Endodermal cell (in vitro differentiated cells): ENCODE results near the gene SDK1. TPM values are rescaled to one million over a fixed set of nuclear protein-coding genes. Genes with fewer than 3 reads are reported as not detected.

Source experiments
- DNase-seq: peaks from one replicate; pipeline ENCODE4 v3.0.0-alpha.2; 2017
- H3K27ac ChIP-seq: 2 replicates; pipeline ENCODE4 v1.5.1; 2013; ENCODE audit warnings: mild to moderate bottlenecking, low read depth, low read length, moderate library complexity
- H3K27me3 ChIP-seq: 2 replicates; pipeline ENCODE4 v1.6.1; 2013; ENCODE audit warnings: mild to moderate bottlenecking, low read length, moderate library complexity; ENCODE audit not compliant: insufficient read depth, control insufficient read depth, poor library complexity, severe bottlenecking
- H3K36me3 ChIP-seq: 2 replicates; pipeline ENCODE4 v1.7.0; 2013; ENCODE audit warnings: mild to moderate bottlenecking, low read length, moderate library complexity; ENCODE audit not compliant: control insufficient read depth, insufficient read depth
- H3K4me1 ChIP-seq: one replicate; pipeline ENCODE4 v1.7.0; 2013; ENCODE audit warnings: low read length; ENCODE audit not compliant: control insufficient read depth, insufficient read depth
- H3K4me3 ChIP-seq: 2 replicates; pipeline ENCODE4 v1.5.1; 2013; ENCODE audit warnings: mild to moderate bottlenecking, low read length, moderate library complexity
- H3K9ac ChIP-seq: 2 replicates; pipeline ENCODE4 v1.6.1; 2013; ENCODE audit warnings: mild to moderate bottlenecking, low read length, moderate library complexity; ENCODE audit not compliant: poor library complexity, severe bottlenecking; ENCODE audit errors: extremely low read depth
- H3K9me3 ChIP-seq: 2 replicates; pipeline ENCODE4 v1.6.1; 2013; ENCODE audit warnings: mild to moderate bottlenecking, low read length, moderate library complexity; ENCODE audit not compliant: control insufficient read depth
- H3K27ac Mint-ChIP-seq: 2 replicates; pipeline ENCODE4 v1.8.0; 2020; ENCODE audit warnings: mixed read lengths
- H3K27me3 Mint-ChIP-seq: 2 replicates; pipeline ENCODE4 v1.8.0; 2021; ENCODE audit warnings: mild to moderate bottlenecking, mixed read lengths; ENCODE audit not compliant: insufficient read depth
- H3K36me3 Mint-ChIP-seq: 2 replicates; pipeline ENCODE4 v1.8.0; 2020; ENCODE audit warnings: low read depth, mixed read lengths
- H3K4me1 Mint-ChIP-seq: 2 replicates; pipeline ENCODE4 v1.8.0; 2020; ENCODE audit warnings: mixed read lengths
- H3K4me3 Mint-ChIP-seq: 2 replicates; pipeline ENCODE4 v1.8.0; 2020; ENCODE audit warnings: mild to moderate bottlenecking, moderate library complexity, mixed read lengths
- H3K9me3 Mint-ChIP-seq: 2 replicates; pipeline ENCODE4 v1.8.0; 2020; ENCODE audit warnings: mild to moderate bottlenecking, mixed read lengths
- WGBS, 2 experiments: methylation state at CpG; one replicate each; pipeline versions ENCODE4 v1.1.5 to v1.1.7; 2013; ENCODE audit warnings: missing lambda C conversion rate in 2 of 2, mixed read lengths in 1 of 2; ENCODE audit not compliant: insufficient coverage in 1 of 2, insufficient read length in 1 of 2; 5-methylcytosine and 5-hydroxymethylcytosine counted together
- total RNA-seq, 2 donors: library from RNA; stranded (reverse); fragmentation: NEBNext Ultra II Directional in 1 of 2; extraction: Animal tissue kit (Norgen Biotek cat#: 25700) in 1 of 2; gene quantifications; 2 replicates in 1 of 2; 3 replicates in 1 of 2; pipeline ENCODE4 v1.2.1, GENCODE V29; 2021
- TF ChIP-seq, protein P1 (sequence below): fragments of 200-600 bp; sonication (generic); conservative IDR thresholded peaks from 2 replicates; pipeline ENCODE4 v1.5.0; 2021; ENCODE audit warnings: antibody characterized with exemption, mild to moderate bottlenecking

The SDK1 gene
- total RNA-seq, 2 donors from 2014 or later: 22.7 to 23.1 TPM

DNA sequence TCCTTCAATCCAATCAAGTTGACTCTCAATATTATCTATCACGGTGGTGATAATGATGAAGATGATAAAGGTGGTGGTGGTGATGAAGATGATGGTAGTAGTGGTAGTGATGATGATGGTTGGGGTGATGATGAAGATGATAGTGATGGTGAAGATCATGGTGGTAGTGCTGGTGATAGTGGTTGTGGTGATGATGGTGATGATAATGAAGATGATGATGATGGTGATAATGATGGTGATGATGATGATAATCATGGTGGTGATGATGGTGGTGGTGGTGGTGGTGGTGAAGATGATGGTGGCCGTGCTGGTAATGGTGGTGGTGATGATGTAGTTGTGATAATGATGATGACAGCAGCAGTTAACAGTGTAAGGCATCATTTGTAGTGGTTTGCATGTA is 29.8 kb upstream of the SDK1 start:
- Mint-ChIP-seq H3K36me3 (no peaks in the 10 kb centered on the region), H3K27ac (no peak overlapping the region), H3K9me3 (peaks cover 3% of the 10 kb centered on the region), H3K4me1 (no peaks in the 10 kb centered on the region), H3K27me3 (peaks cover 48% of the 10 kb centered on the region), H3K4me3 (no peak overlapping the region)
- Histone ChIP-seq H3K36me3 (no peaks in the 10 kb centered on the region), H3K4me1 (peaks cover 3% of the 10 kb centered on the region), H3K9me3 (peaks cover 14% of the 10 kb centered on the region), H3K4me3 (no peak overlapping the region), H3K9ac (no peak overlapping the region), H3K27me3 (peaks cover 79% of the 10 kb centered on the region), H3K27ac (no peak overlapping the region)
- no peak for DNase-seq
- 92% methylated on average over 2 of the region's 2 CpGs; no CpG with 5 or more reads in 1 of the 2 experiments for WGBS, 2 experiments
- TF ChIP-seq, protein P1, sequence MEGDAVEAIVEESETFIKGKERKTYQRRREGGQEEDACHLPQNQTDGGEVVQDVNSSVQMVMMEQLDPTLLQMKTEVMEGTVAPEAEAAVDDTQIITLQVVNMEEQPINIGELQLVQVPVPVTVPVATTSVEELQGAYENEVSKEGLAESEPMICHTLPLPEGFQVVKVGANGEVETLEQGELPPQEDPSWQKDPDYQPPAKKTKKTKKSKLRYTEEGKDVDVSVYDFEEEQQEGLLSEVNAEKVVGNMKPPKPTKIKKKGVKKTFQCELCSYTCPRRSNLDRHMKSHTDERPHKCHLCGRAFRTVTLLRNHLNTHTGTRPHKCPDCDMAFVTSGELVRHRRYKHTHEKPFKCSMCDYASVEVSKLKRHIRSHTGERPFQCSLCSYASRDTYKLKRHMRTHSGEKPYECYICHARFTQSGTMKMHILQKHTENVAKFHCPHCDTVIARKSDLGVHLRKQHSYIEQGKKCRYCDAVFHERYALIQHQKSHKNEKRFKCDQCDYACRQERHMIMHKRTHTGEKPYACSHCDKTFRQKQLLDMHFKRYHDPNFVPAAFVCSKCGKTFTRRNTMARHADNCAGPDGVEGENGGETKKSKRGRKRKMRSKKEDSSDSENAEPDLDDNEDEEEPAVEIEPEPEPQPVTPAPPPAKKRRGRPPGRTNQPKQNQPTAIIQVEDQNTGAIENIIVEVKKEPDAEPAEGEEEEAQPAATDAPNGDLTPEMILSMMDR: no peak

DNA sequence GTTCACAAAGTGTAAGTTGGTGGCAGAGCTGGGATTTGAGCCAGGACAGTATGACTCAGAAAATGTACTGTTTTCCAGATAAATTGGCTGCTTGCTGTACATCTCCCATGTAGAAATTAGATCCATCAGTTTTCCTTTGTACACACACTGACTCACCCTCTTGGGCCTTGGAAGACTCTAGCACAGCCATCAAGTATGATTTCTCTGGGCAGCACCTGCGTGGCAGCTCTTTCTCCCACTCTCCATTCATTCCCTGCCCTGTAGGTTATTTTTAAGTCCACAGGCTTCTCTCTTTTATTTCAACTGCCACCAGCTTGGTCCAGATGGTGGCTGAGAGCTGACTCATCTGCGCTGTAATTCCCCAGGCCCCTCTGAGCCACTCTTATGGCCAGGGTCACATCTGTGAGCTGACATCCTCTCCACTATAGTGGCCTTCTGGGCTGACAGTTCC is 28.3 kb upstream of the SDK1 start:
- H3K9me3 Mint-ChIP-seq: peaks cover 3% of the 10 kb centered on the region
- WGBS, 2 experiments: 82 to 88% methylated on average over 2 of the region's 2 CpGs

DNA sequence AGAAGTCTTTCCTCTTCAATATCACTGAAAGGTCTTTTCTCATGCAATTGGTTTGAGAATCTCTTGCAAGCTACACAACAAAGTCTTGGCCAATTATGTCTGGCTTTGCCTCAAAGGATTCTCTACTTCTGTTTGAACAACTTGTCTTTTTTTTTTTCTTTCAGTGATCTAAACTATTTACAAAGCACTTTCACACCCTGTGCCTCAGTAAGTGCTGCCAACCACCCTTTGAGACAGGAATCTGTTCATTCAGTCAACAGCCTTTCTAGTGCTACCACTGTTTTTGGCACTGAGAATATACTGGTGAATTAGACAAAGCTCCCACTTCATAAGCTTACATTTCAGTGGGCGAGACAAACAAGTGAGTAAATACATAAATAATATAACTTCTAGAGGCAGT is 26.9 kb upstream of the SDK1 start:
- no peak overlapping the region for H3K4me3 Mint-ChIP-seq
- H3K9me3 ChIP-seq: peaks cover 14% of the 10 kb centered on the region
- H3K27me3 ChIP-seq: peaks cover 75% of the 10 kb centered on the region
- no peak overlapping the region for H3K27ac ChIP-seq
- WGBS, 2 experiments: 100% methylated on average over 1 of the region's 1 CpG; no CpG with 5 or more reads in 1 of the 2 experiments
- no peak for DNase-seq
- H3K9me3 Mint-ChIP-seq: peaks cover 3% of the 10 kb centered on the region
- H3K4me1 Mint-ChIP-seq: no peaks in the 10 kb centered on the region
- peaks cover 3% of the 10 kb centered on the region for H3K4me1 ChIP-seq
- TF ChIP-seq, protein P1: no peak
- peaks cover 59% of the 10 kb centered on the region for H3K27me3 Mint-ChIP-seq
- no peak overlapping the region for H3K9ac ChIP-seq
- no peak overlapping the region for H3K4me3 ChIP-seq
- H3K36me3 Mint-ChIP-seq: no peaks in the 10 kb centered on the region
- no peaks in the 10 kb centered on the region for H3K36me3 ChIP-seq
- no peak overlapping the region for H3K27ac Mint-ChIP-seq

More for the DNA sequence above, 28.3 kb upstream of the SDK1 start:
- DNase-seq: no peak
- Histone ChIP-seq H3K4me1 (peaks cover 3% of the 10 kb centered on the region), H3K36me3 (no peaks in the 10 kb centered on the region), H3K27me3 (peaks cover 76% of the 10 kb centered on the region), H3K27ac (peak overlapping the region; percentile 19), H3K4me3 (no peak overlapping the region), H3K9ac (no peak overlapping the region), H3K9me3 (peaks cover 14% of the 10 kb centered on the region)
- Mint-ChIP-seq H3K27me3 (peaks cover 45% of the 10 kb centered on the region), H3K4me3 (no peak overlapping the region), H3K36me3 (no peaks in the 10 kb centered on the region), H3K27ac (no peak overlapping the region), H3K4me1 (no peaks in the 10 kb centered on the region)
- TF ChIP-seq, protein P1: no peak
